Hepatic stellate cell (primary cell): ENCODE results near the gene PTCD1.

Experiments
- DNase-seq: peaks from one replicate; pipeline ENCODE4 v3.0.0; 2011; ENCODE audit warnings: low spot score

The PTCD1 gene, protein sequence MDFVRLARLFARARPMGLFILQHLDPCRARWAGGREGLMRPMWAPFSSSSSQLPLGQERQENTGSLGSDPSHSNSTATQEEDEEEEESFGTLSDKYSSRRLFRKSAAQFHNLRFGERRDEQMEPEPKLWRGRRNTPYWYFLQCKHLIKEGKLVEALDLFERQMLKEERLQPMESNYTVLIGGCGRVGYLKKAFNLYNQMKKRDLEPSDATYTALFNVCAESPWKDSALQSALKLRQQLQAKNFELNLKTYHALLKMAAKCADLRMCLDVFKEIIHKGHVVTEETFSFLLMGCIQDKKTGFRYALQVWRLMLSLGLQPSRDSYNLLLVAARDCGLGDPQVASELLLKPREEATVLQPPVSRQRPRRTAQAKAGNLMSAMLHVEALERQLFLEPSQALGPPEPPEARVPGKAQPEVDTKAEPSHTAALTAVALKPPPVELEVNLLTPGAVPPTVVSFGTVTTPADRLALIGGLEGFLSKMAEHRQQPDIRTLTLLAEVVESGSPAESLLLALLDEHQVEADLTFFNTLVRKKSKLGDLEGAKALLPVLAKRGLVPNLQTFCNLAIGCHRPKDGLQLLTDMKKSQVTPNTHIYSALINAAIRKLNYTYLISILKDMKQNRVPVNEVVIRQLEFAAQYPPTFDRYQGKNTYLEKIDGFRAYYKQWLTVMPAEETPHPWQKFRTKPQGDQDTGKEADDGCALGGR

DNA sequence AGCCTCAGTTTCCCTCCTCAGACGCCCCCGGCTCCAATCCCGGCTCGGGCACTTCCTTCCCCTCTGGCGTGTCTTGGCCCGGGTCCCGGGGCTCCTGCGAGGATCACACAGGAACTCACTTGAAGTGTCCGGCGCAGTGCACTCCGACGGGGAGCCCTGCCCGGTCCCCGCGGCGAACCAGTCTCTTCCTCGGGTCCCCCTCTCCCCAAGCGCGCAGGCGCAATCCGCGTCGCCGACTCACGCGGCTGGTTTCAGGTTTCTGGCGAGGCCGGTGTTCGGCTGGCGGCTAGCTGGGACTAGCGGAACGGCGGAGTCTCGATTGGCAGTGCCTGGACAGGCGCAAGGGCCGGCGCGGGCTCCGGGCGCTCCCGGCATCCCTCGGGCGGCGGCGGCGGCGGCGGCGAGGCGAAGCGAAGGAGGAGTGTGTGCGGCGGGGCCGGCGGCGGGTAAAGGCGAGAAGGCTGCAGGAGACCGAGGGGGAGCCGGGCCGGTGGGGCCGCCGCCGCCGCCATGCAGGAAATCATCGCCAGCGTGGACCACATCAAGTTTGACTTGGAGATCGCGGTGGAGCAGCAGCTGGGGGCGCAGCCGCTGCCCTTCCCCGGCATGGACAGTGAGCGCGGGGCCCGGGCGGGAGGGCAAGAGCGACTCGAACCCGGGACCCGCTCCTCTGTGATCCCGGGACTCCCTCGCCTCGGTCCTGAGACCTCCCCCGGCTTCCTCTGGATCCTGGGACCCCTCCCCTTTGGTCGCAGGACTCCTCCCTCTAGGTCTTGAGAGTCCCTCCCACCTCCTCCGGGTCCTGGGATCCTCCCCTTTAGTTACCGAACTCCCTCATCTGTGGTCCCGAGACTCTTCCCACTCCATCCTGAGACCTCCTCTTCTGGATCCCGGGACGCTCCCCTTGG lies at the start of gene PTCD1, which contains the start of gene CPSF4:
PTCD1 (minus strand) TSS at position 226 of the 908 bp plus-strand sequence. CDS start 3,556 bp downstream, outside the sequence.
CPSF4 (plus strand) TSS at position 371 of the 908 bp plus-strand sequence; CDS start at position 511, 140 bp downstream.
- peak; percentile 100 for DNase-seq

DNA sequence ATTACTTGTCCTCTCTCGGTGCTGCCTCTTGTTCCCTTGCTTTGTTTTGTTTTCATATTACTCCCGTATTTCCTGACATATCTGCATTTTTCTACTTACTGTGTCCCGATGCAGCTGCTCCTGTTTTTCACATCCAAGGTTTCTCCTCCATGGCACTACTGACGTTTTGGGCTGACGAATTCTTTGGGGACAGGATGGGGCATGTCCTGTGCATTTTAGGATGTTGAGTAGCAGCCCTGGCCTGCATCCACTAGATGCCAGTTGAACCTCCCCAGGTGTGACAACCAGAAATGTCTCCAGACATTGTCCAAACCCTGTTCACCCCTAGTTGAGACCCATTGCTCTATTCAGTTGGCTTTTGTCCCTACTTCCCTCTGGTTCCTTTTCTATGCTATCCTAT lies 46.5 kb upstream of the PTCD1 start:
- DNase-seq = no peak

DNA sequence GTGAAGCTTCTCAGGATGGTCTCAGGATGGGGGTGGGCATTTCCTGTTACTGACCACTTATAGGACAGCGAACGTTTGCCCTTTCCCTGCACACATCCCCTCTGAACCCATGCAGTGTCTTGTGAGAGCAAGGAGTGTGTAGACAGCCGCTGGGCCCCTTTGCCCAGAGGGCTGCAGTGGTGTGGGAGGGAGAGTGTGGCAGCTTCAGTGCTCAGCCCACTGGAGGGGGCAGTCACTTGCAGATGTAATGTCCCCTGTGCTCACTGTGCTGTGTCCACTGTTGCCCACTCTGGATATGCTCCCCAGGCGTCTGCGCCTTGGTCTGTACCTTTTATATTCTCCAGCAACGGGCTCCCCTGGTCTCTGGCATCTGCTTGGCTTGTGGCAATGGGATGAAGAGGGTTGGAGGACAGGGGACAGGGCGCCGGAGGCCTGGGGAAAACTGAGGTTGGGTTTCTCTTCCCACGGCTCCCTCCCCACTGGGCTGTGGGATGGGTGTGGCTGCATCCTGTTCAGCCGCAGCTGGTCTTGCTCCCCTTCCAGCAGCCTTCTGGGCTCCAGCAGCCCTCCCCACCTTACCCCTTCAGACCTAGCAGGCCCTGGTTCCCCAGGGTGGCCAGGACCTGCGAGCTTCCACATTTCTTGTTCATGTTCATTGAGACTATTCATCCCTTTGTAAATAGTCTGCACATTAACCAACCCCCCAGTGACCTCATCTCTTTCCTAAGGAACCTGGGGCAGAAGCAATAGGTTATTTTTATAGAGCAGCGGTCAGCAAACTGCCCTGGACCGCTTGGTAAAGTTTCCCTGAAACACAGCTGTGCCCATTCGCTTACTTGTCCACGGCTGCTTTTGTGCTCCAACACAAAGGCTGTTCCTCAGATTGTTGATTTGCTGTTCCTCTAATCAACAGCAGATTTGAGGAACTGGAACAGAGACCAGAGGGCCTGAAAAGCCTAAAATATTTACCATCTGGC lies 40.2 kb upstream of the PTCD1 start:
- no peak for DNase-seq

DNA sequence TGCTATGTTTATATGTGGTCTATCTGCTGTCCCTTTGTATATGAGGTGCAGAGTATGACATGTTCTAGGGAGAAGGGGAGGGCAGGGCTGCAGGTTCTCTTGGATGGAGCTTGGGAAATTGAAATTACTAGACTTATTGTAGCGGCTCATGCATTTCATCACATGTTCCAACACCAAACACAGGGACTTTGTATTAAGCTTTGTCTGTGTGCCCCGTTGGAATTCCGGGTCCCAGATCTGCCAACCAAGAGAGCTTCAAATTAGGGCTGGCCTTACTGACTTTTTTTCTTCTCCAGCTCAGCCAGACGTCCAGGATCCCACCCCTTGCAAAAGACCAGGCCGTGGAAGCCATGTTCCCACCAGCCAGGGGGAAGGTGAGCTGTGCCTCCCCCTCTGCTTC lies 37.5 kb upstream of the PTCD1 start:
- no peak for DNase-seq

GRCh38 chr7:99473315-99473596 lies 34.7 kb upstream of the PTCD1 start:
- peak; percentile 84 for DNase-seq

DNA sequence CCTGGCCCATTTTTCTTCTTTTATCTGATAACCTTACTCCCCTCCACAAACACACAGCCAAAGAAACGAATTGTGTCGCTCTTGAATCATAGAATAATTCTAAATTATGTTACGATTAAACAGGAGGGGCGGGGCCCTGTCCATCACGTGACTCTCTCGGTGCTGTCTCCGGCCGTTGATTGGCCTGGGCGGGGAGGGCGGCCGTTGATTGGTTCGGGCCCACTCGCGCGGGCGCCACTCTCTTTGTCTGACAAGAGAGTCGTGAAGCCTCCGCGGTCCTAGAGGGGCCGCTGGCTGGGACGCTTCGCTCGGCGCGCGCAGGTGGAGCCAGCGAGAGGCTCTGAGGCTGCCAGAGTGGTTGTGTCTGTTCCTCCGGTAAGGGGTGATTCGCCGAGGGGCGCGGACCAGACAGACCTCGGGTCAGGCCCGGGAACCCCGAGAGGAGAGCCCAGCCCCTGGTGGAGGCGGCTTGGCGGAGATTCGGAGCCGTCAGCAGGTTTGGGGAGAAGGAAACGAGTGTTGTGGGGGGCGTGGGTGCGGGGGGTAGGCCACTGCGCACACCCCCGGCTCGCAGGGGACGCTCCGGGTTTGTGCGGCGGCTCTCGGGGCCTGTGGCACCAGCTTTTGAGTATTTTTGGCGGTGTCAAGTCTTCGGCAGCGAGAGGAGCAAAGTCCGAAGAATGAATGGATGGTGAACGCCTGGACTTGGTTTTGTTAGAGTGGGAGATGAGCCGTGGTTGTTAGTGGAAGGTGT lies 34.1 kb upstream of the PTCD1 start, which contains the start of gene ZNF789:
ZNF789 (plus strand) TSS at position 330 of the 754 bp plus-strand sequence. CDS start 3,567 bp downstream, outside the sequence.
- DNase-seq = peak; percentile 100

- DNase-seq = no peak
Observed at GRCh38 chr7:99469381-99470065, 30.9 kb upstream of the PTCD1 start.

DNA sequence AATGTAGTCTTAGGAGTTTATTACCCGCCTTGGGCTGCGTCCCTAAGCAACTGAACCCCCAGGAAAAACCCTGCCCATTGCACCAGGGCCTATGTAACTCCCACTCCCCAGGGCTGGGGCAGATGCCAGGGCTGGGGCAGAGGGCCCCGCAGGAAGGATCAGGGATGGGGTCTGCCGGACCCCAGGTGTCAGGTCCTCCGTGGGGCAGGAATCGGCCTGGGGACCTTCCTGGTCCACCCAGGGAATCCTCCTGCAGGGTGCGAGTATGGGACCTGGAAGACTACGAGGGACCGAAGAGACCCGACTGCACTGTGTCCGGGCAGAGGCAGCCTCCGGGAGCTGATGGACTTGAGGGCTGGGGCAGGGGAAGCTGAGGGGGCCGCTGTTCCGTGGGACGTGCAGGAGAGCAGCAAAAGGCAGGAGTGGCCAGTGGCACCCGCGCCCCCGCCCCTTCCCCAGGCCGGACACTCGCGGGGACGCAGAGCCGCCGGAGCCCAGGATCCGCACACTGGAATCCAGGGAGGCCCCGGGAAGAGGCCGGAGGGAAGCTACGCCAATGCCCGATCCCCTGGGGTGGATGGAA lies 29.8 kb upstream of the PTCD1 start:
- no peak for DNase-seq

GRCh38 chr7:99465421-99465768 lies 26.8 kb upstream of the PTCD1 start:
- DNase-seq = no peak

- no peak for DNase-seq
Observed at GRCh38 chr7:99461221-99461620, 22.6 kb upstream of the PTCD1 start.

- DNase-seq = no peak
Observed at GRCh38 chr7:99460651-99461050, 22.1 kb upstream of the PTCD1 start.

GRCh38 chr7:99459087-99459486 lies 20.5 kb upstream of the PTCD1 start:
- DNase-seq = no peak

DNA sequence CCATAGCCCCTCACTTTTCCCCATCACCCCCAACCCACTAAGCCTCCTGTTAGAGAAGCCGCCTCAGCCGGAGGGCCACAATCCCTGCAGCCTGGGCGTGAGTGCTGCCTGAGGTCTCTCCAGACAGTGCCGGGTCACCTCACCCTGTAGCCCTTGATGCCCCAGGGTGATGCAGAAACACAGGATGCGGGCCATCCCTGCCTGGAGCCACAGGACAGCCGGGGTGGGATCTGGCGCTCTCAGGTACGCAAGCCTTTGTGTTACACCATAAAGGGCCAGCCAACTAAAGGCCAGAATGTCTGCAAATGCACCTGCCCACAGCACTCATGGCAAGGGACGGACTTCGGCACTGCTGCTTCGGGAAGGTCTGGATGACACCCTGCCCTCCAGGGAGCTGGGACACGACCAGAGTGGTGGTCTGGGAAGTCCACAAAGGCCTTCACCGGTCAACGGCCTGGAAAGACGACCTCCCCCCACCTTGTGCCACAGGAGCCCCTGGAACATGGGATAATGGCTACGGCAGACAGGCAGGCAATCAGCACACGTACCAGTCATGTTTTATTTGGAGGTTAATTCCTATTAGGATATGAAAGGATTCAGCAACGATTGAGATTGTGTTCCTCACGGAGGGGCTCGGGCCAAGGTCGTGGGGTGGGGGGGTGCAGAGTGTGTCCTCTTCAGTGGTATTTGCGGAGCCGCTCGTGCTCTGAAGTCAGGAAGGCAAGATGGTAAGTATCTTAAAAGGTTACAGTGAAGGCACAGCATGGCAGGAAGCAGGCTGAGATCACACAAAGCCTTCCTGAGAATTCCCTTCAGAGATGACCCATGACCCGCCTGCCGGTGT lies 19.3 kb upstream of the PTCD1 start:
- DNase-seq = no peak

DNA sequence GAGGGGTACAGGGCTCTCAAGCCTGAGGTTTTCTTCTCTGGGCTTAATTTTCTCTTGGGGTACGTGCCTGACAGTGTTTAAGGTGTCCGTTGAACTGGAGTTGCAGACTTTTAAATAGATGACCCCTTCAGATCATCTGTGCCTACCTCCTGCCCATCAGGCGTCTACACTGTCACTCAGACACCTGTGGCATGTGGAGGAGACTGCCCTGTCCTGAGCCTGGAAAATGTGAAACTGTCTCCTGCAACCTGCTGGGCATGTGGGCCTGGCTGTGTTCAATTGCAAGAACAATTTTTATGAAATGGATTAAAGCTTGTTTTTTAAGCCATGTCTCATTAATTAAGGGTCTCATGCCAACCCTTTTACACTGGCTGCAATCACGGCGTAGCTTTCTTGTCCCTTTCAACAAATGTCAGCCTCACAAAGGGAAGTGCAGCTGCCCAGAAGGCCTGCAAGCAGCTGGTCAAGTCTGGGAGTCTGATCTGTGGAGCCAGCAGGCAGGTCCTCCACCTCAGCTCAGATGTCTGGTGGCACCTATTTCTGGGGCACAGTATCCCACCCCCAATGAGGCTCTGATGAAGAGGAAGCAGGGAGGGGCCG lies 18.6 kb upstream of the PTCD1 start:
- DNase-seq = no peak

DNA sequence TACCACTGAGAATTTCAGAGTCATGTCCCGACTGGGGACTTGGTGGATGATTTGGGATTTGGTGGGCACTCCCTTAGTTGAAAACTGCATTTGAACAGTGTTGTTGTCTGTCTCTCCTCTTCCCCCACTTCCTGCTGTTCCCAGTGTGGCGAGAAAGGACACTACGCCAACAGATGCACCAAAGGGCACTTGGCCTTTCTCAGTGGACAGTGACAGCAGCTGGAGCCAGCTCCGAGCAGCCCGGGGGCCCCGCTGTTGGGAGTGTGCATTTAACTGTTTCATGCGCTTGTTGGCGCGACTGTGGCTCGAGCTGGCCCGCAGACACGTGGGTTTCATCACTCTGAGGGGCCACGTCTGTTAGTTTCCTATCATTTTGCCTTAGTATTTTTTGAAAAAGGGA lies 17.7 kb upstream of the PTCD1 start:
- DNase-seq = no peak

DNA sequence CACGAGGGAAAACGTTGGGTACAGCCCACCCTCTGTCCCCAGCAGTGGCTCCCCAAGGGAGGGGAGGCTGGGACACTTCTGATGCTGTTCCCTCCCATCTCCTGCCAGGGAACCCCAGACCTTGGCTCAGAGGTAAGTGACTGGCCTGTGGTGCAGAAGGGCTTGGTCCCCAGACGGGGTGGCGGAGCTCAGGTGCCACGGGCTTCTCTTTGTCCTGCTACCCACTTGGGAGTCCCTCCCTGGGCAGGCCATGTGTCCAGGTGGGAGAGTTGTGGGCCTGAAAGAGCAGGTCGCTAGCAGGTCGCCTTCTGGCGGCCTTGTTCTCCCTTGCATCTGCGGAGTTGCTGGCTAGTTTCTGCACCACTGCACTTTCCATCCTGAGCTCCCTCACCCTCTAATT lies 17.3 kb upstream of the PTCD1 start:
- DNase-seq = no peak

DNA sequence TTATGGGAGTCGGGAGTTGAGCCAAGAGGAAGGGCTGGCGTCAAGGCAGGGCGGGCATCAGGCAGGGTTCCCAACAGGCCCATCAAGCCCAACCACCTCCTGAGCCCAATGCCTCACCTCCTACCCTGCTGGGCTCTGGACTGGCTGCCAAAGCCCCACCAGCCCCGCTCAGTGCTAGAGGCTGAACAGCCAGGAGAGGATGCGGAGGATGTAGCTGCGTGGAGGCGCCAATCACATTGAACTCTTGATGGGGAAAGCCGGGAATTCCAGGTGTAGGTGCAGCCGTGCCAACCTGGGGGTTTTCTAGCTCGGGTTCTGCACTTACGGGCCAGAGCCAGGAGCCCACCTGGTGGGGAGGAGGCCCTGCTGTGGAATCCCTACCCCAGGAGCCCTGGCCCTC lies 14.5 kb upstream of the PTCD1 start:
- DNase-seq = no peak

DNA sequence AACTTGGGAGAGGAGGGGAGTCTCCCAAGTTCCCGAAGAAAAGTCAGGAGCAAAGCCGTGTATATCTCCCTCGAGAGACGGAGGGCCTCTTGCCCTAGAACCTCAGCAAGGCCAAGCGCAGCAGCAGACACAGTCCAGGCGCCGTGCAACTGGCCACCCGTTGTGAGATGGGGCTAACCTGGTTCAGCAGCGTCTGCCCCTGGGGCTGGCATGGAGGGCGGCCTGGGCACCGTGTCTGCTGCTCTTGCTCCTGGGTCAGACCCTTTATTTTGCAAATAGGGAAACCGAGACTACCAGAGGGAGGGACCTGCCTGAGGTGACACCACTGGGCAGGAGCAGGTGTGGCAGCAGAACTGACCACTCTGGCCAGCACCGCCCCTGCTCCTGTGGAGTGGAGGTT lies 13.9 kb upstream of the PTCD1 start:
- no peak for DNase-seq
